Nephron (organoid): Measurements from ENCODE around the gene C10orf67.

Experiments
- H3K27ac Mint-ChIP-seq, 3 experiments: 2 replicates each; pipeline ENCODE4 v1.8.0; 2020; ENCODE audit warnings: mixed read lengths in 3 of 3, mild to moderate bottlenecking in 2 of 3, moderate library complexity in 1 of 3
- H3K27me3 Mint-ChIP-seq: 2 replicates; pipeline ENCODE4 v1.8.0; 2021; ENCODE audit warnings: low read depth, mild to moderate bottlenecking, moderate library complexity, mixed read lengths
- H3K36me3 Mint-ChIP-seq: 2 replicates; pipeline ENCODE4 v1.8.0; 2020; ENCODE audit warnings: low read depth, mixed read lengths
- H3K4me1 Mint-ChIP-seq: 2 replicates; pipeline ENCODE4 v1.8.0; 2020; ENCODE audit warnings: mixed read lengths
- H3K4me3 Mint-ChIP-seq, 3 experiments: 2 replicates each; pipeline ENCODE4 v1.8.0; 2020; ENCODE audit warnings: mild to moderate bottlenecking in 3 of 3, mixed read lengths in 3 of 3, moderate library complexity in 2 of 3
- H3K9me3 Mint-ChIP-seq: 2 replicates; pipeline ENCODE4 v1.8.0; 2020; ENCODE audit warnings: mixed read lengths
- CTCF ChIP-seq, 3 experiments: fragments of 200-600 bp; sonication (generic); IDR thresholded peaks; one replicate each; pipeline ENCODE4 v1.5.0; 2021; ENCODE audit warnings: antibody characterized with exemption in 3 of 3; ENCODE audit not compliant: unreplicated experiment in 3 of 3

The C10orf67 gene

GRCh38 chr10:23194966-23195845 lies 149.4 kb downstream of the C10orf67 start:
- peaks cover 97% of the 10 kb centered on the region for H3K27me3 Mint-ChIP-seq
- H3K4me1 Mint-ChIP-seq: peaks cover 6% of the 10 kb centered on the region
- H3K36me3 Mint-ChIP-seq: no peaks in the 10 kb centered on the region
- TF ChIP-seq CTCF (IDR thresholded peaks at IDR 0.05; ENCODE audit: unreplicated experiment in 3 of 3): no peak
- H3K4me3 Mint-ChIP-seq: peak overlapping the region in 2 of 3 experiments; percentile 57 to 75
- H3K27ac Mint-ChIP-seq: no peak overlapping the region
- H3K9me3 Mint-ChIP-seq: peaks cover 5% of the 10 kb centered on the region

- Mint-ChIP-seq H3K36me3 (no peaks in the 10 kb centered on the region), H3K9me3 (peaks cover 5% of the 10 kb centered on the region), H3K27ac (no peak overlapping the region), H3K27me3 (peaks cover 97% of the 10 kb centered on the region), H3K4me3 (no peak overlapping the region), H3K4me1 (peaks cover 6% of the 10 kb centered on the region)
- TF ChIP-seq CTCF (IDR thresholded peaks at IDR 0.05; ENCODE audit: unreplicated experiment in 3 of 3): no peak
Observed at GRCh38 chr10:23194471-23194965, 150.1 kb downstream of the C10orf67 start.

- no peaks in the 10 kb centered on the region for H3K36me3 Mint-ChIP-seq
- peaks cover 6% of the 10 kb centered on the region for H3K4me1 Mint-ChIP-seq
- H3K9me3 Mint-ChIP-seq: peaks cover 5% of the 10 kb centered on the region
- no peak overlapping the region for H3K27ac Mint-ChIP-seq
- peaks cover 97% of the 10 kb centered on the region for H3K27me3 Mint-ChIP-seq
- H3K4me3 Mint-ChIP-seq: peak overlapping the region; percentile 53 to 75 (median 53)
- no peak for TF ChIP-seq CTCF (IDR thresholded peaks at IDR 0.05; ENCODE audit: unreplicated experiment in 3 of 3)
Observed at GRCh38 chr10:23193435-23194074, 151.0 kb downstream of the C10orf67 start.

- Mint-ChIP-seq H3K36me3 (no peaks in the 10 kb centered on the region), H3K27me3 (peaks cover 97% of the 10 kb centered on the region), H3K4me1 (peaks cover 6% of the 10 kb centered on the region), H3K27ac (no peak overlapping the region), H3K9me3 (peaks cover 5% of the 10 kb centered on the region), H3K4me3 (peak overlapping the region; percentile 68 to 76 (median 70))
- no peak for TF ChIP-seq CTCF (IDR thresholded peaks at IDR 0.05; ENCODE audit: unreplicated experiment in 3 of 3)
Observed at GRCh38 chr10:23192712-23193434, 151.7 kb downstream of the C10orf67 start.

- TF ChIP-seq CTCF (IDR thresholded peaks at IDR 0.05; ENCODE audit: unreplicated experiment in 3 of 3): no peak
- peaks cover 5% of the 10 kb centered on the region for H3K9me3 Mint-ChIP-seq
- H3K27ac Mint-ChIP-seq: no peak within 1 kb of the TSS
- no peaks in the 10 kb centered on the region for H3K36me3 Mint-ChIP-seq
- peaks cover 6% of the 10 kb centered on the region for H3K4me1 Mint-ChIP-seq
- H3K27me3 Mint-ChIP-seq: peaks cover 97% of the 10 kb centered on the region
- H3K4me3 Mint-ChIP-seq: peak within 1 kb of the TSS; percentile 68 to 76 (median 70)
Observed at GRCh38 chr10:23191764-23192711, 152.6 kb downstream of the C10orf67 start, which contains the start of gene PTF1A. PTF1A (plus strand) TSS chr10:23192312; CDS start chr10:23192531, 219 bp downstream.
